GM12878 (cell line): ENCODE data around the gene LAIR1.
"Not testable (repeated sequence)": the region's sequence is repeated elsewhere in the genome, so short reads cannot be mapped to it uniquely, and the experiment has no call there.

Source experiments
- CTCF ChIP-seq, 3 experiments: IDR thresholded peaks in 2 of 3; conservative IDR thresholded peaks in 1 of 3; 2 replicates each; pipeline ENCODE4 v1.5.1; 2011; ENCODE audit warnings: low read depth in 3 of 3, low read length in 3 of 3, mild to moderate bottlenecking in 3 of 3, control low read depth in 2 of 3, moderate library complexity in 2 of 3, inconsistent platforms in 1 of 3, mixed read lengths in 1 of 3; ENCODE audit not compliant: control insufficient read depth in 2 of 3, insufficient read depth in 1 of 3; ENCODE audit errors: extremely low read depth in 1 of 3
- EP300 ChIP-seq, 2 experiments: fragments of 150-350 bp in 1 of 2; IDR thresholded peaks; 2 replicates each; pipeline ENCODE4 v1.6.1; 2011 to 2012; ENCODE audit warnings: low read depth in 2 of 2, low read length in 2 of 2, borderline replicate concordance in 1 of 2, improper control_type of control experiment in 1 of 2, inconsistent platforms in 1 of 2; ENCODE audit not compliant: control insufficient read depth in 1 of 2
- EZH2 ChIP-seq: IDR thresholded peaks from 2 replicates; pipeline ENCODE4 v1.6.1; 2012; ENCODE audit warnings: low read depth, mild to moderate bottlenecking, control low read depth, inconsistent platforms, low read length, borderline replicate concordance; ENCODE audit not compliant: control insufficient read depth
- GABPA ChIP-seq: IDR thresholded peaks from 2 replicates; pipeline ENCODE4 v1.6.1; 2014; ENCODE audit warnings: antibody characterized with exemption, low read depth, mild to moderate bottlenecking, inconsistent platforms
- IRF3 ChIP-seq: fragments of 450-650 bp; IDR thresholded peaks from 2 replicates; pipeline ENCODE4 v1.6.1; 2014; ENCODE audit warnings: mild to moderate bottlenecking
- JUND ChIP-seq: IDR thresholded peaks from 2 replicates; pipeline ENCODE4 v1.6.1; 2012; ENCODE audit warnings: low read depth, mild to moderate bottlenecking, low read length, improper control_type of control experiment, moderate library complexity
- POLR2AphosphoS5 ChIP-seq: IDR thresholded peaks from 2 replicates; pipeline ENCODE4 v1.6.1; 2011; ENCODE audit warnings: mild to moderate bottlenecking, low read length, inconsistent platforms
- SMAD1 ChIP-seq: fragments of 450-650 bp; IDR thresholded peaks from 2 replicates; pipeline ENCODE4 v1.6.1; 2018; ENCODE audit warnings: mild to moderate bottlenecking, low read depth; ENCODE audit not compliant: partially characterized antibody

DNA sequence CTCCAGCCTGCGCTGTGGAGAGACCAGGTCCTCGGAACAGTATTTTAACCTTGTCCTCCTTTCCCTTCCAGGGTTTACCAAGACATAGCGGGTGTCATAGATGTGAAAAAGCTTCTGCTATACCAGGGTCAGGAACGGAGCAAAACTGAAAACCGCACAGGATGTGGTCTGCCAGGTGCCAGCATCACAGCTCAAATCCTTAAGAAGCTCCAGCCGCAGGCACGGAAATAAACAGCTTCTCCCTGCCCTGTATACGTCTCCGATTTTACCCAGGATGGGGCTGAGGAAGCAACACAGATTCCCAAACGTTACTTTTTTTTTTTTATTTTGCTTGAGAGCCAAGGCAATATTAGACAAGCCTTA is 5.7 kb upstream of the LAIR1 start:
- TF ChIP-seq SMAD1; POLR2AphosphoS5; CTCF (IDR thresholded peaks at IDR 0.05 in 2 of 3, conservative IDR thresholded peaks at IDR 0.05 in 1 of 3; ENCODE audit: control insufficient read depth in 2 of 3, extremely low read depth in 1 of 3, insufficient read depth in 1 of 3, low read depth in 3 of 3, low read length in 3 of 3); EP300 (IDR thresholded peaks at IDR 0.05; ENCODE audit: borderline replicate concordance in 1 of 2, control insufficient read depth in 1 of 2, low read depth in 2 of 2, low read length in 2 of 2); IRF3; EZH2; GABPA; JUND: not testable (repeated sequence)
